ENCODE results near the gene PRR20D. TPM values are rescaled to one million over a fixed set of nuclear protein-coding genes. Genes with fewer than 3 reads are reported as not detected.

Gene PRR20D
- not detected in 2 replicates for total RNA-seq

GRCh38 chr13:57160332-57160731 lies at the start of gene PRR20D:
TSS of gene PRR20D (plus strand) at chr13:57160632. CDS start at chr13:57161019, 387 bp downstream.

DNA sequence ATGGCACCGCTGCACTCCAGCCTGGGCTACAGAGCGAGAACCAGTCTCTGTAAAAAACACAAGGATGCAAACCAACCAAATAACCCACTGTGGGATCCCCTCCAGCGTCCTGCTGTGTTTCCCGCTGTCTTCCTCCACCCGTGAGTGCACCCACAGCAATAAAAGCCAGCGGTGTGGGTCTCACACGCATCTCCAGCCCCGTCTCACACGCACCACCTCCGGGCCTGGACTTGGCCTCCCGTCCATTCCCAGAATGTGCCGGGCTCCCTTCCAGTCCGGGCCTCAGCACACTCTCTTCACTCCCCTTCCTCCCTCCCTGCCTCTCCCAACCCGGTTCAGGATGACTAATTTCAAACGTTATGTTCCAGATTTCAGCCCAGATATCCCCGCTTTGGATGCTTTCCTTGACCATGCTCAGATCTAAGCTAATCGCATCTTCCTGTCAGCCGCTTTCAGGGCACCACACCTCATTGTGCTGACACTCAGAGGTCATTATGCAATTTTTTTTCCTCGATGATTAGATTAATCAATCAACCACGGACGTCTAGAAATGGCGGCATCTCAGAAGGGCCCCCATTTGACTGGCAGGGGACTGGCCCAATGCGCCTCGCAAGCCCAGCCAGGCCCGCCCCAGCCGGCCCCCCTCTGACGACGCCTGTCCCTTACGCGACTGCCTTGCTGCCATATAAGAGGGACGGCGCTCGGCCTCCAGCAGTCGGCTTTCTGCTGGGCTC lies 20.0 kb upstream of the PRR20D start, which contains the start of gene PRR20A:
Gene PRR20A (plus strand): TSS at position 684 of the 734 bp plus-strand sequence. CDS start 387 bp downstream, outside the sequence.

DNA sequence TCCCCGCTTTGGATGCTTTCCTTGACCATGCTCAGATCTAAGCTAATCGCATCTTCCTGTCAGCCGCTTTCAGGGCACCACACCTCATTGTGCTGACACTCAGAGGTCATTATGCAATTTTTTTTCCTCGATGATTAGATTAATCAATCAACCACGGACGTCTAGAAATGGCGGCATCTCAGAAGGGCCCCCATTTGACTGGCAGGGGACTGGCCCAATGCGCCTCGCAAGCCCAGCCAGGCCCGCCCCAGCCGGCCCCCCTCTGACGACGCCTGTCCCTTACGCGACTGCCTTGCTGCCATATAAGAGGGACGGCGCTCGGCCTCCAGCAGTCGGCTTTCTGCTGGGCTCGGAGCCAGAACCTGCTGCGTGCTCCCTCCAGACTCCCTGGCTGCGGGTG lies 13.2 kb upstream of the PRR20D start, which contains the start of gene PRR20B:
Gene PRR20B (plus strand): TSS at position 301 of the 400 bp plus-strand sequence. CDS start 387 bp downstream, outside the sequence.

GRCh38 chr13:57153761-57154160 lies 6.7 kb upstream of the PRR20D start, which contains the start of gene PRR20C:
TSS of gene PRR20C (plus strand) at chr13:57154061. CDS start at chr13:57154448, 387 bp downstream.

GRCh38 chr13:57166897-57167296 lies 6.5 kb downstream of the PRR20D start, which contains the start of gene PRR20E:
TSS of gene PRR20E (plus strand) at chr13:57167197. CDS start at chr13:57167584, 387 bp downstream.

Other genes starting within 250 kb of the PRR20D start
- not detected in 2 replicates for gene PRR20A, start 19.7 kb upstream of the PRR20D start, total RNA-seq
- not detected in 2 replicates for gene PRR20B, start 13.1 kb upstream of the PRR20D start, total RNA-seq
- gene PRR20C, start 6.6 kb upstream of the PRR20D start, total RNA-seq, result not detected in 2 replicates
- gene PRR20E, start 6.6 kb downstream of the PRR20D start, total RNA-seq, result not detected in 2 replicates

Data from smooth muscle cell of bladder (primary cell).